Breast epithelium (tissue), 3 donors: ENCODE measurements around the gene UBR3.

ENCODE experiments used
- CTCF ChIP-seq, 3 donors: fragments of 450-650 bp; IDR thresholded peaks; one replicate each; pipeline ENCODE4 v1.5.1; 2016 to 2017; ENCODE audit warnings: antibody characterized with exemption in 3 of 3, mild to moderate bottlenecking in 3 of 3, moderate library complexity in 3 of 3
- POLR2A ChIP-seq: fragments of 450-650 bp; IDR thresholded peaks from one replicate; pipeline ENCODE4 v1.6.1; 2016; ENCODE audit warnings: antibody characterized with exemption, mild to moderate bottlenecking, moderate library complexity
- POLR2AphosphoS5 ChIP-seq, 3 donors: sonication (generic); formaldehyde crosslinking; IDR thresholded peaks; one replicate each; pipeline ENCODE4 v1.6.1; 2017; ENCODE audit warnings: antibody characterized with exemption in 3 of 3

GRCh38 chr2:170017860-170018532 is 190.7 kb downstream of the UBR3 start:
- no peak for TF ChIP-seq CTCF (IDR thresholded peaks at IDR 0.05)
- no peak for TF ChIP-seq POLR2A
- TF ChIP-seq POLR2AphosphoS5 (IDR thresholded peaks at IDR 0.05), result no peak
